ENCODE measurements around the gene PRDM16. TPM values are rescaled to one million over a fixed set of nuclear protein-coding genes. Genes with fewer than 3 reads are reported as not detected.

PRDM16 gene
- total and polyA plus RNA-seq, 2 of the 13 experiments (the other 11 are each of a cell fraction or from before 2014, with no cell fraction given): 0.15 to 0.81 TPM

DNA sequence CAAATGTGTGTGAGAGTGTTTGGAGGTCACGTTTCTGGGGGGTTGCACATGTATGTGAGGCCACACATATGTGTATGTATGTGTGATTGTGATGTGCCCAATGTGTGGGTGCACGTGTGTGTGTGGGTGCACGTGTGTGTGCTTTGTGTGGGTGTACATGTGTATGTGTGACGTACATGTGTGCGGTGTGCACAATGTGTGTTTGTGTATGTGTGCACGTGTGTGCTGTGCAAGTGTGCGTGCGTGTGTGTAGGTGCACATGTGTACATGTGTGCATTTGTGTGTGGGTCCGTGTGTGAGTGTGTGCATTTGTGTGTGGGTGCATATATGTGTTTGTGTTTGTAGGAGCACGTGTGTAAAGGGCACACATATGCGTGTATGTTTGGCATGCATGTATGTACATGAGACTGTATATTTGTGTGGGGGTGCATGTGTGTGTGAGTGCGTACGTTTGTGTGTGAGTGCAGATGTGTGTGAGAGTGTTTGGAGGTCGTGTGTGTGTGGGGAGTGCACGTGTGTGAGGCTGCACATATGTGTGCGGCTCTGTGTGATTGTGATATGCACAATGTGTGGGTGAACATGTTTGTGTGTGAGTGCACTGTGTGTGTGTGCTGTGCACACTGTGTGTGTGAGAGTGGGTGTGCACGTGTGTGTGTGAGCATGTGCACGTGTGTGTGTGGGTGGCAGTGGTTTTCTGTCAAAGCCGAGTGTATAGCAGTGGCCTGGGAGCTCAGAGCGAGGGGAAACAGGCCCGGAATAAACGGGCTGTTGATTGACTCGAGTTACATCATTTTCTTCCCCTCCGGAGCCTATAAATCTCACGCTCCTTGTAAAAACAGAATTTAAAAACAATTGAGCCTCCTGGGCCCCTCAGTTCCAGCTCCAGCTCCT, 252.8 kb downstream of the PRDM16 start (continued):
- no peak for TF ChIP-seq EHMT2 (IDR thresholded peaks at IDR 0.05; ENCODE audit: borderline replicate concordance, low read depth, low read length)
- TF ChIP-seq, protein P1, sequence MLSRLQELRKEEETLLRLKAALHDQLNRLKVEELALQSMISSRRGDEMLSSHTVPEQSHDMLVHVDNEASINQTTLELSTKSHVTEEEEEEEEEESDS (CRISPR knock-in tag; IDR thresholded peaks at IDR 0.05; ENCODE audit: borderline replicate concordance): no peak; the same call in 1 of the 2 replicates
- TF ChIP-seq NCOA2 (CRISPR knock-in tag; IDR thresholded peaks at IDR 0.05): no peak
- TF ChIP-seq, protein P2, sequence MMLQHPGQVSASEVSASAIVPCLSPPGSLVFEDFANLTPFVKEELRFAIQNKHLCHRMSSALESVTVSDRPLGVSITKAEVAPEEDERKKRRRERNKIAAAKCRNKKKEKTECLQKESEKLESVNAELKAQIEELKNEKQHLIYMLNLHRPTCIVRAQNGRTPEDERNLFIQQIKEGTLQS (CRISPR knock-in tag; IDR thresholded peaks at IDR 0.05): no peak
- no peak for TF ChIP-seq ZNF737 (CRISPR knock-in tag; IDR thresholded peaks at IDR 0.05; ENCODE audit: borderline replicate concordance)
- TF ChIP-seq ZNF749 (CRISPR knock-in tag; IDR thresholded peaks at IDR 0.05; ENCODE audit: borderline replicate concordance): no peak
- no peak for TF ChIP-seq ZNF382 (CRISPR knock-in tag; IDR thresholded peaks at IDR 0.05; ENCODE audit: borderline replicate concordance)
- no peak for TF ChIP-seq MBD4 (IDR thresholded peaks at IDR 0.05; ENCODE audit: borderline replicate concordance, low read length)
- TF ChIP-seq REPIN1 (CRISPR knock-in tag; IDR thresholded peaks at IDR 0.05; ENCODE audit: borderline replicate concordance, low read depth): no peak
- TF ChIP-seq SP5 (CRISPR knock-in tag; IDR thresholded peaks at IDR 0.05; ENCODE audit: borderline replicate concordance, low read depth): no peak; the same call in 1 of the 2 replicates
- TF ChIP-seq, protein P3, sequence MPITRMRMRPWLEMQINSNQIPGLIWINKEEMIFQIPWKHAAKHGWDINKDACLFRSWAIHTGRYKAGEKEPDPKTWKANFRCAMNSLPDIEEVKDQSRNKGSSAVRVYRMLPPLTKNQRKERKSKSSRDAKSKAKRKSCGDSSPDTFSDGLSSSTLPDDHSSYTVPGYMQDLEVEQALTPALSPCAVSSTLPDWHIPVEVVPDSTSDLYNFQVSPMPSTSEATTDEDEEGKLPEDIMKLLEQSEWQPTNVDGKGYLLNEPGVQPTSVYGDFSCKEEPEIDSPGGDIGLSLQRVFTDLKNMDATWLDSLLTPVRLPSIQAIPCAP (CRISPR knock-in tag; IDR thresholded peaks at IDR 0.05; ENCODE audit: low read depth): no peak
- no peak for TF ChIP-seq ZNF713 (CRISPR knock-in tag; IDR thresholded peaks at IDR 0.05)
- TF ChIP-seq, protein P4, sequence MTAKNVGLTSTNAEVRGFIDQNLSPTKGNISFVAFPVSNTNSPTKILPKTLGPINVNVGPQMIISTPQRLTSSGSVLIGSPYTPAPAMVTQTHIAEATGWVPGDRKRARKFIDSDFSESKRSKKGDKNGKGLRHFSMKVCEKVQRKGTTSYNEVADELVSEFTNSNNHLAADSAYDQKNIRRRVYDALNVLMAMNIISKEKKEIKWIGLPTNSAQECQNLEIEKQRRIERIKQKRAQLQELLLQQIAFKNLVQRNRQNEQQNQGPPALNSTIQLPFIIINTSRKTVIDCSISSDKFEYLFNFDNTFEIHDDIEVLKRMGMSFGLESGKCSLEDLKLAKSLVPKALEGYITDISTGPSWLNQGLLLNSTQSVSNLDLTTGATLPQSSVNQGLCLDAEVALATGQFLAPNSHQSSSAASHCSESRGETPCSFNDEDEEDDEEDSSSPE (CRISPR knock-in tag; IDR thresholded peaks at IDR 0.05): no peak
- TF ChIP-seq KLF12 (CRISPR knock-in tag; IDR thresholded peaks at IDR 0.05; ENCODE audit: borderline replicate concordance): no peak
- TF ChIP-seq, protein P5, sequence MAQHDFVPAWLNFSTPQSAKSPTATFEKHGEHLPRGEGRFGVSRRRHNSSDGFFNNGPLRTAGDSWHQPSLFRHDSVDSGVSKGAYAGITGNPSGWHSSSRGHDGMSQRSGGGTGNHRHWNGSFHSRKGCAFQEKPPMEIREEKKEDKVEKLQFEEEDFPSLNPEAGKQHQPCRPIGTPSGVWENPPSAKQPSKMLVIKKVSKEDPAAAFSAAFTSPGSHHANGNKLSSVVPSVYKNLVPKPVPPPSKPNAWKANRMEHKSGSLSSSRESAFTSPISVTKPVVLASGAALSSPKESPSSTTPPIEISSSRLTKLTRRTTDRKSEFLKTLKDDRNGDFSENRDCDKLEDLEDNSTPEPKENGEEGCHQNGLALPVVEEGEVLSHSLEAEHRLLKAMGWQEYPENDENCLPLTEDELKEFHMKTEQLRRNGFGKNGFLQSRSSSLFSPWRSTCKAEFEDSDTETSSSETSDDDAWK (CRISPR knock-in tag; IDR thresholded peaks at IDR 0.05): no peak
- TF ChIP-seq ATF1 (CRISPR knock-in tag; IDR thresholded peaks at IDR 0.05): no peak
- TF ChIP-seq, protein P6, sequence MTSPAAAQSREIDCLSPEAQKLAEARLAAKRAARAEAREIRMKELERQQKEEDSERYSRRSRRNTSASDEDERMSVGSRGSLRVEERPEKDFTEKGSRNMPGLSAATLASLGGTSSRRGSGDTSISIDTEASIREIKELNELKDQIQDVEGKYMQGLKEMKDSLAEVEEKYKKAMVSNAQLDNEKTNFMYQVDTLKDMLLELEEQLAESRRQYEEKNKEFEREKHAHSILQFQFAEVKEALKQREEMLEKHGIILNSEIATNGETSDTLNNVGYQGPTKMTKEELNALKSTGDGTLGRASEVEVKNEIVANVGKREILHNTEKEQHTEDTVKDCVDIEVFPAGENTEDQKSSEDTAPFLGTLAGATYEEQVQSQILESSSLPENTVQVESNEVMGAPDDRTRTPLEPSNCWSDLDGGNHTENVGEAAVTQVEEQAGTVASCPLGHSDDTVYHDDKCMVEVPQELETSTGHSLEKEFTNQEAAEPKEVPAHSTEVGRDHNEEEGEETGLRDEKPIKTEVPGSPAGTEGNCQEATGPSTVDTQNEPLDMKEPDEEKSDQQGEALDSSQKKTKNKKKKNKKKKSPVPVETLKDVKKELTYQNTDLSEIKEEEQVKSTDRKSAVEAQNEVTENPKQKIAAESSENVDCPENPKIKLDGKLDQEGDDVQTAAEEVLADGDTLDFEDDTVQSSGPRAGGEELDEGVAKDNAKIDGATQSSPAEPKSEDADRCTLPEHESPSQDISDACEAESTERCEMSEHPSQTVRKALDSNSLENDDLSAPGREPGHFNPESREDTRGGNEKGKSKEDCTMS (CRISPR knock-in tag; conservative IDR thresholded peaks at IDR 0.05): no peak
- no peak for TF ChIP-seq HOXD1 (CRISPR knock-in tag; IDR thresholded peaks at IDR 0.05)
- TF ChIP-seq TMF1 (CRISPR knock-in tag; IDR thresholded peaks at IDR 0.05; ENCODE audit: low read depth): 0 out of 2 replicates have a peak, but pooled peaks have one; percentile 50
- no peak for TF ChIP-seq ZSCAN22 (CRISPR knock-in tag; IDR thresholded peaks at IDR 0.05)
- peak; percentile 12; the same call in 1 of the 2 replicates for TF ChIP-seq ELF3 (CRISPR knock-in tag; IDR thresholded peaks at IDR 0.05)
- TF ChIP-seq ZNF256 (CRISPR knock-in tag; conservative IDR thresholded peaks at IDR 0.05): no peak
- peak; percentile 92 for TF ChIP-seq NR1H2 (CRISPR knock-in tag; IDR thresholded peaks at IDR 0.05; ENCODE audit: borderline replicate concordance, low read depth)
- 0 out of 2 replicates have a peak, but pooled peaks have one; percentile 10 for TF ChIP-seq GATAD2A (CRISPR knock-in tag; IDR thresholded peaks at IDR 0.05)
